NCI-H1694 treated with DMSO at 0.1 percent for 48 hours (cell line): ENCODE measurements around the gene ITCH.

Experiments used
- DNase-seq: peaks from one replicate; lab custom pipeline; 2025; lab: John Stamatoyannopoulos, UW

The ITCH gene

DNA sequence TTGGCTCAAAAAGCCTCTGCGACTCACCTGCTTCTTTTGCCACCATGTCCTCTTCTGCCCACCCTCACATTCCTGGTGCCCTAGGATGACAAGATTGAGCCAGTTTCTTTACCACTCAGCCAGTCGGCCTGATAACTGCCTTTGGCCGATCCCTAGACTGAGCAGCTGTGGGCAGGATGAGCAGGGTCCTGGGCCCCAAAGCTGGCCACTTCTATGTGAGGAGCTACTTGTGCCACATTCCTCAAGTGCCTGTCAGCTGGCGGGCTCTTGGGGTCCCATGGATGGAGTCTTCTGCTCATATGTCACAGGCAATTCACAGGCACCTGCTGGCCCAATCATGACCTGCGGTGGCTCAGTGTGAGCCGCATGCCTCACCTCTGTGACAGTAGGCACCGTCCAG lies 169.7 kb downstream of the ITCH start:
- no peak for DNase-seq

DNA sequence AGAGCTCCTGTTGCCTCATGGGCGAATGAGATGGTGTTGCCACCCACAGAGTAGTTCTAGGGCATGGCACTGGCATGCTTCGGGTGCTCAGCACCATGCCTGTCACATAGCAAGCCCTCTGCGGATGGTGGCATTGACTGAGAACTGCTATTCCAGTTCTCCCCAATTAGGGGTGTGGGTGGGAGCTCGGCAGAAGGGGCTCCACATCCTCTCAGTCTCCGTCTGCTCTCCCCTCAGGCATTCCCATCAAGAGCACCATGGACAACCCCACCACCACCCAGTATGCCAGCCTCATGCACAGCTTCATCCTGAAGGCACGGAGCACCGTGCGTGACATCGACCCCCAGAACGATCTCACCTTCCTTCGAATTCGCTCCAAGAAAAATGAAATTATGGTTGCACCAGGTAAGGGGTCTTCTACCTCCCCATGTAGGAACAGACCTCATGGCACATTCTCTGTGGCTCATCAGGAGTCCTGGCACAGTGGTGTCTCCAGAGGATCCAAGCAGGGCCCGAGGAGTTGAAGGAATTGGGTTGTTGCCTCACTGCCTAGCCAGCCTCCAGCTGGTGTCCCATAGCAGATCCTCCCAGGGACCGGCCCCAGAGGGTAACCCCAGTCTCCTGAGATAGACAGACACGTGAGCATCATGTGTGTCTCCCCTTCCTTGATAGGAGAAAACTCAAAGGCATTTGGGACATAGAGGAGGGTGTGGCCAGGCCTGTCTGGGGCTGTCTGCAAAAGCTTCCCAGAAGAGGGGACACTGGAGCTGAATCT lies 171.5 kb downstream of the ITCH start:
- DNase-seq = no peak

DNA sequence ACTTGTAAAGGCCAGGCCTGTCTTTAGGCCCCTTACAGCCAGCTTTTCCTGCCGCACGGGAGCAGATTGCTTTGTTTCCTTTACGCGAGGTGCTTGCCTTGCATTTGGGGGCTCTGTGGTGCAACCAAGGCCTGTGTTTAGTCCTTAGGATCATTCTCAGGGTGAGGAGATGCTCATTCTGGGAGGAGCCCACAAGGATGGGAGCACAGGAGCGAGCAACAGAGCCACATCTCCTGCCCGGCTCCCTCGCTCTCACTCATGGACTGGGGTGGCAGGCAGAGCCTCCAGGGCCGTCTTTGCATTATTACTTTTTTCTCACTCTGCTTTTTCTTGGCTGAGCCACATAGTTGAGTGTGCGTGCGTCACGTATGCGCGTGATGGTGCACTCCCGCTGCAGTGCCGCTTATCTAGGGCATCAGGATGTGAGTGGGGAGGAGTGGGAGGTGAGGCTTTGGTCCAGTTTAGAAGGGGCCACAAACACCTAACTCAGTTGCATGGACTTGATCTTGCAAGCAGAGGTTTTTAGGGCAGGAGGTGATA lies 172.3 kb downstream of the ITCH start:
- no peak for DNase-seq

DNA sequence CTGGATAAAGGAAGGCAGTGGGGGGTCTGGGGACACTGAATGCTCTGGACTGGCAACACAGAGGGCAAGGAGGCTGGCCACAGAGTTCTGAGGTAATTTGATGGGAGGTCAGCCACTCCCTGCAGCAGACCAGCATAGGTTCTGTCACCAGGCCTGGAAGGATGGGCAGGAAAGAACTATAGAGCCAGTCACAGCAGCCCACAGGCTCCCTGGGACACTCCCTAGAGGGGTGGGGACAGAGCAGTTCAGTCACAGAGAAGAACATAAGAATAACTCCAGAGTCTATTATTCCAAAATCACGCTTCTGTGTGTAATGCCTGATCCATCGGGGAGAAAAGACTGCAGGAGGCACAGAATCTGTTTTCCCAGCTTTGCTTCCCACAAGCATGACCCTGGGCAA lies 172.8 kb downstream of the ITCH start:
- DNase-seq = no peak

DNA sequence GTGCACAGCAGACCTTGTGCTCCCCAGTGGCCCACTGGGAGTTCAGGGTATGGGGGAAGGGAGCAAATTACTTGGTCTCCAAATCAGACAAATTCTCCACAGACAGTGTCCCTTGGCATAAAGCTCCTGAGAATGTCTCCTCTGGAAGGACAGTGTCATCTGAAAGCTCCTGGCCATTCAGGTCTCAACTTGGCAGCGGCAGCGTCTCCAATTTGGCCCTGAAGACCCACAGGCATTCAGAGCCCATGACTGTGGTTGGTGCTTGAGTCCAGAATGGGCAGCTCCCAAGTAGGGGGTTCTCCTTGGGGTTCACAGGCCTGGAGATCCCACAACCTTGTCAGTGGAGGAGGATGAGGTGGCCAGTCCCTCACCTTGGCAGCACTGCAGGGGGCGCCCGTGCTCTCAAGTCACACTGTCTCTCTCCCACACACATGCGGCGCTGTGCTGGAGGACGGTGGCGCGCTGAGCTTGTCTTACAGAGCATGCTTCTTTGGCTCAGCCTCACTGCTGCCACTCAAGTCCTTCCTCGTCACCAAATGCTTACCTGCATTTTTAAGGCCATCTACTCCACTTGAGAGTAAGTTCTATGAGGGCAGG lies 173.8 kb downstream of the ITCH start:
- DNase-seq = peak; percentile 15

DNA sequence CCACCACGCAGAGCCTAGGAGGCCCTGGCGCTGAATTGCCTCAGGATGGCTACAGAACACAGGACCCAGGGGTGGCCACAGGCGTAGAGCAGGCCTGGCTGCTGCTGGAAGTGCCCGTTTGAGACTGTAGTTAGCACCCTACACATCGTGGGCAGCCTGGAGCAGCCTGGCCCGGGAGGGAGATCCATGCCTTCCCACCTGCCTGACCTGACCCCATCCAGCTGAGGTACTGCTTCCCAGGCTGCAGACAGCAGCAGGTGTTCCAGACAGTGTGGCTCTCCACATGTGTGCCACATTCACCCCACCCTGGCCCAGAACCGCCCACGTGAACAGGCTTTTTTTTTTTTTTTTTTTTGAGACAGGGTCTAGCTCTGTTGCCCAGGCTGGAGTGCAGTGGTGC lies 174.6 kb downstream of the ITCH start:
- DNase-seq = no peak

DNA sequence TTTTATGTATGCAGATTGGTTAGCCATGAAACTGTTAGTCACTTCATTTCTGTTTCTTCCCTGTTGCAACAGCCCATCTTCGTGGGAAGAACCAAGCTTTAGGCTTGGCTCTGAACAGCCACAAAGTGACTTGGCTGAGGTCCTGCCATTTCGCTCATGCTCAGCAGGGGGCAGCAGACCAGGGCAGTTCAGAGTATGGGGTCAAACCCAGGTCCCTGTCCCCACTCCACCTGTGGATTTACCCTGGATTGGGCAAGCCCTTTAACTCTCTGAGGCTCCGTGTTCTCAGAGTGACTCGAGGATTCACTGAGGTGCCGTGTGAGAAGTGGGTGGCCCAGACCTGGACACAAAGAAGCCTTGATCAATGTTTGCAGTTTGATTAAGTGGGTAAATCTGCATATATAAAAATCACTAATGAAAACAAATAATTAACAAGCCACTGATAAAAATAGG lies 175.6 kb downstream of the ITCH start:
- DNase-seq = no peak

DNA sequence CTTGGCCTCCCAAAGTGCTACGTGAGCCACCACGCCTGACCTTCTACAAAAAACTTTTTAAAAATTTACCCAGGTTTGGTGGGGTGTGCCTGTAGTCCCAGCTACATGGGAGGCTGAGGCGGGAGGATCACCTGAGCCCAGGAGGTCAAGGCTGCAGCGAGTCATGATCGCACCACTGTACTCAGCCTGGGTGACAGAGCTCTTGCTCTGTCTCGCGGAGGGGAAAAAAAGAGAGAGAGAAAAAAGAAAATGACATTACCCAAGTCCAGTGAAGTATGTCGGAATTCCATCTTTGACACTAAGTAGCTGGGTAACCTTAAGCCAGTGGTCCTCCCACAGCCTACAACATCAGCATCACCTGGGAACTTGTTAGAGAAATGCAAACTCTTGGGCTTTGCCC lies 176.7 kb downstream of the ITCH start:
- DNase-seq = no peak

DNA sequence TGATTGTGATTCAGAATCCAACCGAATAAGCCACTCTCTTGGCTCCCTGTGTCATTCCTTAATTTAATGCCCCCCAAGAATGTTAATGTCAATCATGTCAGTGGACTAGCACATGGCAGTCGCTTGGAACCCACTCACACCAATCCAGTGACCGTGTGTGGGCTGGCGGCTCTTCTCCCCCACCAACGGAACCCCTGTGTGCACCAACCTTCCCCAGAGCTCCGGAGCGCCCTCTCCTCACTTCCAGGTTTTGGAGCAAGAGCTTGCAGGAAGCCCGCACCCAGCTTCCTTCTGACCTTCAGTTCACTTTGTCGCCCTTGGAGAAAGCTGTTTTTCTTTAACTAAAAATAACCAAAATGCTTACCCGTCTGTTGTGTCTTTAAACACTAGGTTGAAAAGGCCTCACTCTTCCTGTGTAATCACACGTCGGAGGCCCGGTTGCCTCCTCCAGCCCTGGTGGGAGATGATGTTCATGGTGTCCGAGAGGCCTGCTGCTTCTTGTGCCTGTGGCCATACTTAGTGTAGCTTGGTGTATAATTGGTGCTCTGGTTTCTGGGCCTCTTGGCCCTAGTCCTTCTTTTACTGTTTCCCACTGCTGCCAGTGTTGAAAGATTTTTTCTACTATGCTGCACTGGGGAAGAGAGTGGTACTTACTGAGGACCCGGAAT lies 177.7 kb downstream of the ITCH start:
- no peak for DNase-seq

DNA sequence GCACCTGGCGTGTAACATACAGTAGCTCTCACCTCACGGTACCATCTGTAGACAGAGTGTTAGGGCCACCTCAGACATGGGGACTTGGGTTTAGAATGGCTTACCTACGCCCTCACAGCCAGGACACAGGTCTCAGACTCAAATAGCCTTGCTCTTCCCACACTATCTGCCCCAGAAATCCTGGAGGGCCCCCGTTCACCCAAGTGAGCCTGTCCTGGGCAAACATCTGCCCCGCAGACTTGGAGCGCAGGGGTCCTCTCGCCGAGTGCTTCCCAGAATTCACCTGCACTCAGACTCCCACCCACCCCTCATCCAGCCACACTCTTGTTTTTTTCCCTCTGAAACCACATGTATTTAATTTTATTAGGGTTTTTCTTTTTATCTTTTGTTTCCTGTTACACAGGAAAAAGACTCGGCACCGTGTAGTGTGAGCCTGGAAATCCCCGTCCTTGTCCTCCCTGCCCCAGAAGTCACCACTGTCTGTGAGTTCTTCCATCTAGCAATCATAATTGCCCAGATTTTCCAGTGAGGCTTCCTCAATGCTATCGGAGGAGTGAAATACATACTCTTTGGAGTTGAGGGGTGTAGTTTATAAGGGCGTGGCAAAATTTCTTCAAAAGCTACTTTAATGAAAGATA lies 178.3 kb downstream of the ITCH start:
- no peak for DNase-seq

DNA sequence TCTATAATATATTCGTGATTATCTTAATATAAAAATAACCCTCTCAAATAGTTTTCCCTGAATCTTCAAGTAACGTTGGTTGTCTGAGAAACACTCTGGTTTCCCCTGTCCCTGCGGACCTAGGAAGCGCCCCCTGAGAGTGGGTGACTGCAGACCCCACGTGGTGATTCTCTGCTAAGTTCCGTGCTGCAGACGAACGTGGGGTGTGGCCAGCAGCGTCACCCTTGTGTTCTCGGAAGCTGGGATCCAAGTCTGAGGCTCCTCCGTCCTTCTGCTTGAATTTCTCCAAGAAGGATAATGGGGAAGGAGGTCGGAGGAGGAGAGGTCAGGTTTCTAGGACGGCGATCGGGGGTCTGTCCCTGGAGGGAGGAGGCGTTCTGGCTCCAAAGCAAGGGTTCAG lies 178.8 kb downstream of the ITCH start:
- DNase-seq = no peak

DNA sequence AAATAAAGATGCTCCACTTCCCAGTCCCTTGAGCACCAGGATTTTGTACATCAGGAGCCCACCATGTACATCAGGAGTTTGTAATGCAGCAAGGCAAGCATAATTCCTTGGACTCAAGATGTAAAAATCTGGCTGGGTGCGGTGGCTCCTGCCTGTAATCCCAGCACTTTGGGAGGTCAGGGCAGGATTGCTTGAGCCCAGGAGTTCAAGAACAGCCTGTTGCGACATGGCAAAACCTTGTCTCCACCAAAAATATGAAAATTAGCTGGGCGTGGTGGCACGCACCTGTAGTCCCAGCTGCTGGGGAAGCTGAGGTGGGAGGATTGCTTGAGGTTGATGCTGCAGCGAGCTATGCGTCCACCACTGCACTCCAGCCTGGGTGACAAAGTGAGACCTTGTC lies 179.4 kb downstream of the ITCH start:
- no peak for DNase-seq

DNA sequence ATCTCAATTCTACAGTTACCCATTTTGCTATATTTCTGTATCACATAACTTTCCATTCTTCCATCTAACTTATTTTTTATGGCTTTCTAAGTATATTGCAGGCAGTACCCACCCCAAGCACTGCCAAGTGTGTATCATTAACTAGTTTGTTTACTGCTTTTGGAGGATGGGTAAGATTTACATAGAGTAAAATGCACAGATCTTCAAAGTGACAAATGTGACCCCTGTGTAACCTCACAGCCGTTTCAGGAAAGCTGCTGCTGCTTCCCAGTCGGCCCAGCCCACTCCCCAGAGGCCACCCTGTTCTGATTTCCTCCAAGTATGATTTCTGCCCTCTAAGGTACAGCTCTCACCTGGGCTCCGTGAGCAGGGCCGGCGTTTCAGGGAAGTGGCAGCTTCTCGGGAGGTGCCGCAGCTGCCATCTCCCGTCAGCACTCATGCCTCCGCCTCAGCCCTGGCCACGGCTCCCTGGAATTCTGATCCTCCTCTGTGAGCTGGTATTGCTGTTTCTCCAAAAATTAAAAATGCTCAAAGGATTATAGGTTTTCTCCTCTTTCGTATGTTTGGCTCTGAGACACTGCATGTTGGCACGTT lies 180.5 kb downstream of the ITCH start:
- DNase-seq = no peak

DNA sequence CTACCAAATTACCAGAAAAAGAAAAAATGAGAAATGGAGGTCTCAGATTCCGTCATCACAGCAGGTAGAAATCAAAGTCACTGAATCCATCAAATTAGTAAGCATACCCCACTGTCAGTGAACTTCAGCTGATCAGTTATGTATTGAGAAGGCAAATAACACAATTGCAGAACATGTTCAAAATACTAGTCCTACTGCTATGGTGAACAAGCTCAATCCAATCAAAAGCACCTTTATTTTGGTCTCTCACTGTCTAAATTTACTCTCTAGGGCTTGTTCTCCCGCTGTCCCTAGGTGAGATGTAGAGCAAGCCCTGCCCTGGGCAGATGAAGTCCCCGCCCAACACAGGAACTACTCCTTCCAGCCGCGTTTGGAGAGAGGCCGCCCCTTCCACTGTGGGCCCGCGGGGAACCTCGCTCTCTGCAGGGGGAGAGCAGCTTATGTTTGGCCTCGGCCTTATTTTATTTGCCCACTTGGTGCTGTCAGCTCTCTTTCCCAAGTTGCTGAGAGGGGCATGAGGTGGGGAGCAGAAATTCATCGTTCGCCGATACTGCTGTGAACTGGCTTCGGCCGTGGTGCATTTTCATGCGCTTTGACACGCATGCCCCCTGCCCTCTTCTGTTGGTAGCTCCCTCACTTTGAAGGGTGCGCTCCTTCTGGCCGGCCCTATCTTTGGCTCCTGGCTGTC lies 181.2 kb downstream of the ITCH start:
- no peak for DNase-seq

DNA sequence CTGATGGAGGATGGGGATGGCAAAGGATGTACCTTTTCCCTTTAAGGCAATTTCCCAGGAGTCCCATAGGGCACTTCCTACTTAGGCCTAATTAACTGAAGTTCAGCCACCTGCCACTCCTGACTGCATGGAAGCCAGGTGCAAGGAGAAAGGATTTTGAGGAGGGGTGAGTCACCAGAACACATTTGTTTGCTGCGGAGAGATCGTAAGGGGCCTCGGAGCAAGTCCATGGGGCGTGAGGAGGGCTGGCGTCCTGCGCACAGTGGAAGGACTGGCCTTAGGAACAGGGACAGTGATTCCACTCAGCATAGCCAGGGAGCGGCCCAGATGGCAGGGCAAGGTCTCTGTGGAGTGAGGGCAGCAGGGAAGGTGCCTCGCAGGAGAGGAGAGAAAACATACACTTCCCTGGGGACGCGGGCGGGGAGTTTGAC lies 183.7 kb downstream of the ITCH start:
- DNase-seq = peak; percentile 4

DNA sequence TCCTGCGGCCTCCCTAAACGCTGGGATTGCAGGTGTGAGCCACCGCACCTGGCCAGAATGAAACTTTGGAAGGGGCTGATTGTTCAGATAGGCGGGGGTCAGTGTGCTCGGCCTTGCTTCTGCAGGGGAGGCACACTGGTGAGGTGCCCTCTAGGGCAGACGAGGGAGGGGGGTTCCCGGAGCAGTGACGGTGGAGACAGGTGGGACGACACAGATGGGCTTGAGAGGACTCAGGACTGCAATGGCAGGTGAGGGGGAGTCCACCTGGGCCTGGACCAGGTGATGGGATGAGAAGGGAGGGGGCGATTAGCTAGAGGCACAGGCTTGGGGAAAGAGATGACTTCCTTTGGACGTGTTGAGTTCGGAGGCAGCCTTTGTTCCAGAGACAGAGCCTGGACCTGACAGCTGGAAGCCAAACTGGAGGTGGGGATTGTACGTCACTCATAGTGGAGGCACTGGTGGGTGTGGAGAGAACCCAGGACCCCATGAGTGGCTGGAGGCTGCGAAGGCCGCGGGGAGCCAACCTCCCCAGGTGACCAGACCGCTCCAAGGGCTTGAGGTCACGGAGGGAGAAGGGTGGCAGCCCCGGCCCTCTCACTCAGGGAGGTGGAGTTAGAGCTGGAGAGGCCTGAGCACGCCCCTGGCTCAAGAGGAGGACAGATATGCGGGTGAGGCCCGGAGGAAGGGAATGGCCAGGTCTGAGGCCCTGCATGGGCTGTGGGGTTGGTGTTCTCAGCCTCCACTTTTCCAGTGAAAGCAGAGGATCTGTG lies 185.0 kb downstream of the ITCH start:
- DNase-seq = no peak

DNA sequence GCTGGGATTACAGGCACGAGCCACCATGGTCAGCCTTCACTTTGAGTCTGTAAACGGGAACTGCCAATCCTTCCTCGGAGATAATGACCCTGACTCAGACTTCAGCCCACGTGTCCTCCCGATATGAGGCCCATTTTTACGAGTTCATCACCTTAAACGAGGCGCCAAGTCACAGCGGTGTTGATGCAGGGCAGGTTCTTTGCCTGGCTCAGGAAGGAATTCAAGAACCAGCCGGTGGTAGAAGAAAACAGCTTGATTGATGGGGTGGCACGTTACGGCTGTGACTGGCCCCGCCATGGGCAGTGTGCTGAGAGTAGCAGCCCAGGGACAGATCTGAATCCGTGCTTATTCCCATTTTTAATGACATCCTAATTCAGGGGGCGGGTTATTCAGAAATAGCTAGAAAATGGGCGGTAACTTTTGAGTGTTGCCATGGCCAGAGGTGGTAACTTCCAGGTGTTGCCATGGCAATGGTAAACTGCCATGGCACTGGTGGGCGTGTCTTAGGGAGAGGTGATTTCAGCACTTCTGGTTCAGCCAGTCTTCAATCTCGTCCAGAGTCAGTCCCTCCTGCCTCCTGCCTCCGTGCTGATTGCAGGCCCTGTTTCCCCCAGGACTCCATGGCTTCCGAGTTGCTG lies 186.3 kb downstream of the ITCH start:
- no peak for DNase-seq

DNA sequence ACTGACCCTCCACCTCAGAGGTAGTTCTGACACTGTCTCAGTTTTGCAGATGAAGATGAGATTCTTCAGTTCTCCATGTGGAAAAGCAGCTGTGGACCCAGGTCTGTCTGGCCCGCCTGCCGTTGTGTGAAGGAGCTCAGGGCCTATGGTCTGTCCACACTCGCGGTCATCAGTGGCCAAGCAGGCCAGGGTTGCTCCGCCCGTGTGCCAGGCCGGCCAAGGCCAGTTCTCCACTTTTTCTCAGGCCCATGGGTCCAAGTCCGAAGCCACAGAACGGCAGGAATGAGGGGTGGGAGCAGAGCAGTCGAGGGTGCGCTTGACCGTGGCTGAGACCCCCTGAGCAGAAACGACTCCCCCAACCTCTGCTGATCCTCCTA lies 186.8 kb downstream of the ITCH start:
- no peak for DNase-seq

DNA sequence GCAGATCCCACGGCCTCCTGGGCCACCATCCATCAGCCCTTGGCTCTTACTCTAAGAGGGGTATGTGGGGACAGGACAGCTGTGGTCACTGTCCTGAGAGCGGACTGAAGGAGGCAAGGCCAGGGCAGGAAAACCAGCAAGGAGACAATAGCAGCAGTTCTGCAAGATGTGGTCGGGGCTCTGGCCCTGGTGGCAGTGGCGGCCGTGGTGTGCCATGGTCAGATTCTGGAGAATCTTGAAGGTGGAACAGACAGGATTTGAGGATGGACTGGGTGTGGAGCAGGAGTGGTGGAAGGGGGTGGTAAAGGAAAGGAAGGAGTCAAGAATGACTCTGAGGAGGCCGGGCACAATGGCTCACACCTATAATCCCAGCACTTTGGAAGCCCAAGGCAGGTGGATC lies 189.5 kb downstream of the ITCH start:
- DNase-seq = no peak

DNA sequence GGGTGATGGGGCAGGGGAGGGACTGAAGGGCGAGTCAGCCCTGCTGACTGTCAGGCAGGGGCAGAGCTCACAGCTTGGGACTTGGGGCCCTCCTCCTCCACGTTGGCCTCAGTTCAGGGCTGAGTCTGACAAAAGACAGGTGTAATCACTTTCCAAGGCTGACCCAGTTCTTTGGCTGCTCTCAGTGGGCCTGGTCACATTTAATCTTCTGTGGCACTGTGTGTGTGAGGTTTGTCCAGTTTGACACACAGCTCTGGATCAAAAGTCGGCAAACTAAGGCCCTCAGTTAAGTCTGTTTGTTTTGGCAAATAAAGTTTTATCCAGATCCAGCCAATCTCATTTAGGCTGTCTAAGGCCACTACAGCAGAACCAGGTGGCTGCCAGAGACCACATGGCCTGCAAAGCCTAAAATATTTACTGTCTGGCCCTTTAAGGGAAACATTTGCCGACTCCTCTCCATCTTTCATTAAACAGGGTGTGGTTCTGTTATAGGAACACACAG lies 190.3 kb downstream of the ITCH start:
- DNase-seq = no peak
